Measurements from ENCODE around the gene PPP2R2C. TPM values are rescaled to one million over a fixed set of nuclear protein-coding genes. Genes with fewer than 3 reads are reported as not detected.

PPP2R2C gene
- total RNA-seq, 5 donors from 2014 or later (not counting 1 experiment from before 2014, with no cell fraction given): 0.20 TPM; not detected in 4

- Histone ChIP-seq H3K4me1 (ENCODE audit: control insufficient read depth in 1 of 2, extremely low read depth in 1 of 2, insufficient read depth in 2 of 2, low read length in 2 of 2) (peaks cover 0 to 15% of the 10 kb centered on the region in 2 experiments), H3K27me3 (replicated peaks in 1 of 2; ENCODE audit: control insufficient read depth in 2 of 2, extremely low read depth in 1 of 2, insufficient read depth in 2 of 2, low read length in 1 of 2) (peaks cover 0 to 6% of the 10 kb centered on the region in 2 experiments), H3K36me3 (ENCODE audit: control insufficient read depth in 2 of 2, extremely low read depth in 1 of 2, insufficient read depth in 1 of 2, low read length in 1 of 2) (no peaks in the 10 kb centered on the region), H3K4me3 (ENCODE audit: control insufficient read depth in 1 of 2, extremely low read depth in 1 of 2, low read length in 1 of 2) (no peak overlapping the region), H3K9me3 (no peaks in the 10 kb centered on the region), H3K27ac (ENCODE audit: low read length) (no peak overlapping the region)
- ChIA-PET CTCF (no interaction called here), POLR2A (no interaction called here)
- no peaks in the 10 kb centered on the region for H3K36me3 Mint-ChIP-seq
- no peak for ATAC-seq (replicated peaks in 1 of 4)
- H3K4me3 Mint-ChIP-seq: no peak overlapping the region
- H3K9me3 Mint-ChIP-seq: no peaks in the 10 kb centered on the region
- WGBS (ENCODE audit: insufficient coverage): 80% methylated on average over 6 of the region's 16 CpGs
- no peak for DNase-seq
- no peak overlapping the region for H3K27ac Mint-ChIP-seq
- no peaks in the 10 kb centered on the region for H3K27me3 Mint-ChIP-seq
- peaks cover 6 to 14% (median 12%) of the 10 kb centered on the region in 3 donors for H3K4me1 Mint-ChIP-seq
Measured at GRCh38 chr4:6280365-6280996, 191.9 kb downstream of the PPP2R2C start.

GRCh38 chr4:6279582-6280289, 192.7 kb downstream of the PPP2R2C start:
- ChIA-PET CTCF (interaction anchor here (0.8 to 1.0 kb wide), 2 partner anchors 10 to 28 kb away, joined by 3 read pairs; partner anchors contain the start of gene WFS1 (in 1 of the 2)), POLR2A (no interaction called here)
- H3K4me1 Mint-ChIP-seq: peaks cover 6 to 14% (median 12%) of the 10 kb centered on the region in 3 donors
- DNase-seq: no peak
- no peak overlapping the region for H3K27ac ChIP-seq (ENCODE audit: low read length)
- no peaks in the 10 kb centered on the region for H3K9me3 ChIP-seq
- H3K4me3 ChIP-seq (ENCODE audit: control insufficient read depth in 1 of 2, extremely low read depth in 1 of 2, low read length in 1 of 2): no peak overlapping the region
- no peaks in the 10 kb centered on the region for H3K36me3 ChIP-seq (ENCODE audit: control insufficient read depth in 2 of 2, extremely low read depth in 1 of 2, insufficient read depth in 1 of 2, low read length in 1 of 2)
- H3K9me3 Mint-ChIP-seq: no peaks in the 10 kb centered on the region
- no peak overlapping the region for H3K4me3 Mint-ChIP-seq
- 89% methylated on average over 14 of the region's 14 CpGs for WGBS (ENCODE audit: insufficient coverage)
- H3K27me3 Mint-ChIP-seq: no peaks in the 10 kb centered on the region
- H3K36me3 Mint-ChIP-seq: no peaks in the 10 kb centered on the region
- no peak overlapping the region for H3K27ac Mint-ChIP-seq
- H3K4me1 ChIP-seq (ENCODE audit: control insufficient read depth in 1 of 2, extremely low read depth in 1 of 2, insufficient read depth in 2 of 2, low read length in 2 of 2): peaks cover 0 to 15% of the 10 kb centered on the region in 2 experiments
- ATAC-seq (replicated peaks in 1 of 4): no peak
- H3K27me3 ChIP-seq (replicated peaks in 1 of 2; ENCODE audit: control insufficient read depth in 2 of 2, extremely low read depth in 1 of 2, insufficient read depth in 2 of 2, low read length in 1 of 2): peaks cover 0 to 8% of the 10 kb centered on the region in 2 experiments

- CTCF ChIA-PET: interaction anchor here (0.7 to 1.0 kb wide), 3 partner anchors 9 to 49 kb away, joined by 3 read pairs; partner anchors contain the start of gene WFS1 (in 1 of the 2)
- Histone ChIP-seq H3K27ac (ENCODE audit: low read length) (no peak overlapping the region), H3K9me3 (no peaks in the 10 kb centered on the region), H3K4me1 (ENCODE audit: control insufficient read depth in 1 of 2, extremely low read depth in 1 of 2, insufficient read depth in 2 of 2, low read length in 2 of 2) (peaks cover 0 to 15% of the 10 kb centered on the region in 2 experiments), H3K4me3 (ENCODE audit: control insufficient read depth in 1 of 2, extremely low read depth in 1 of 2, low read length in 1 of 2) (no peak overlapping the region), H3K27me3 (replicated peaks in 1 of 2; ENCODE audit: control insufficient read depth in 2 of 2, extremely low read depth in 1 of 2, insufficient read depth in 2 of 2, low read length in 1 of 2) (peaks cover 0 to 8% of the 10 kb centered on the region in 2 experiments), H3K36me3 (ENCODE audit: control insufficient read depth in 2 of 2, extremely low read depth in 1 of 2, insufficient read depth in 1 of 2, low read length in 1 of 2) (no peaks in the 10 kb centered on the region)
- WGBS (ENCODE audit: insufficient coverage): 19% methylated on average over 5 of the region's 10 CpGs
- H3K27me3 Mint-ChIP-seq: no peaks in the 10 kb centered on the region
- H3K4me3 Mint-ChIP-seq: peak overlapping the region in 1 of 3 donors; percentile 34
- H3K27ac Mint-ChIP-seq: peak overlapping the region; percentile 22 to 23
- ATAC-seq (replicated peaks in 1 of 4) (peak; percentile 10 to 56 (median 36)), DNase-seq (no peak)
- POLR2A ChIA-PET: no interaction called here
- H3K9me3 Mint-ChIP-seq: no peaks in the 10 kb centered on the region
- H3K4me1 Mint-ChIP-seq: peaks cover 6 to 14% (median 12%) of the 10 kb centered on the region in 3 donors
- H3K36me3 Mint-ChIP-seq: no peaks in the 10 kb centered on the region
Measured at GRCh38 chr4:6278801-6279197, 193.6 kb downstream of the PPP2R2C start.

- H3K27me3 ChIP-seq (replicated peaks in 1 of 2; ENCODE audit: control insufficient read depth in 2 of 2, extremely low read depth in 1 of 2, insufficient read depth in 2 of 2, low read length in 1 of 2): peaks cover 0 to 8% of the 10 kb centered on the region in 2 experiments
- Mint-ChIP-seq H3K27me3 (no peaks in the 10 kb centered on the region), H3K27ac (peak overlapping the region; percentile 22 to 23), H3K4me1 (peaks cover 6 to 14% (median 12%) of the 10 kb centered on the region in 3 donors), H3K4me3 (peak overlapping the region in 1 of 3 donors; percentile 34), H3K36me3 (no peaks in the 10 kb centered on the region), H3K9me3 (no peaks in the 10 kb centered on the region)
- DNase-seq: no peak
- H3K9me3 ChIP-seq: no peaks in the 10 kb centered on the region
- ChIA-PET CTCF (interaction anchor here in 1 of 2 donors (1.0 kb wide), 1 partner anchor 26 kb away, joined by 3 read pairs; no protein-coding TSS in a partner anchor), POLR2A (no interaction called here)
- H3K4me1 ChIP-seq (ENCODE audit: control insufficient read depth in 1 of 2, extremely low read depth in 1 of 2, insufficient read depth in 2 of 2, low read length in 2 of 2): peaks cover 0 to 15% of the 10 kb centered on the region in 2 experiments
- H3K27ac ChIP-seq (ENCODE audit: low read length): no peak overlapping the region
- WGBS (ENCODE audit: insufficient coverage): 62% methylated on average over 15 of the region's 21 CpGs
- no peak for ATAC-seq (replicated peaks in 1 of 4)
- no peaks in the 10 kb centered on the region for H3K36me3 ChIP-seq (ENCODE audit: control insufficient read depth in 2 of 2, extremely low read depth in 1 of 2, insufficient read depth in 1 of 2, low read length in 1 of 2)
- no peak overlapping the region for H3K4me3 ChIP-seq (ENCODE audit: control insufficient read depth in 1 of 2, extremely low read depth in 1 of 2, low read length in 1 of 2)
Measured at GRCh38 chr4:6277935-6278800, 194.2 kb downstream of the PPP2R2C start.

- no peaks in the 10 kb centered on the region for H3K9me3 ChIP-seq
- no peak overlapping the region for H3K27ac ChIP-seq (ENCODE audit: low read length)
- DNase-seq (no peak), ATAC-seq (replicated peaks in 1 of 4) (no peak)
- peaks cover 0 to 15% of the 10 kb centered on the region in 2 experiments for H3K4me1 ChIP-seq (ENCODE audit: control insufficient read depth in 1 of 2, extremely low read depth in 1 of 2, insufficient read depth in 2 of 2, low read length in 2 of 2)
- H3K27me3 ChIP-seq (replicated peaks in 1 of 2; ENCODE audit: control insufficient read depth in 2 of 2, extremely low read depth in 1 of 2, insufficient read depth in 2 of 2, low read length in 1 of 2): peaks cover 0 to 8% of the 10 kb centered on the region in 2 experiments
- H3K4me1 Mint-ChIP-seq: peaks cover 6 to 14% (median 12%) of the 10 kb centered on the region in 3 donors
- no peaks in the 10 kb centered on the region for H3K36me3 ChIP-seq (ENCODE audit: control insufficient read depth in 2 of 2, extremely low read depth in 1 of 2, insufficient read depth in 1 of 2, low read length in 1 of 2)
- H3K27ac Mint-ChIP-seq: no peak overlapping the region
- H3K4me3 ChIP-seq (ENCODE audit: control insufficient read depth in 1 of 2, extremely low read depth in 1 of 2, low read length in 1 of 2): no peak overlapping the region
- no peaks in the 10 kb centered on the region for H3K36me3 Mint-ChIP-seq
- no peaks in the 10 kb centered on the region for H3K27me3 Mint-ChIP-seq
- H3K4me3 Mint-ChIP-seq: no peak overlapping the region
- no peaks in the 10 kb centered on the region for H3K9me3 Mint-ChIP-seq
- CTCF ChIA-PET: no interaction called here
- WGBS (ENCODE audit: insufficient coverage): 95% methylated on average over 22 of the region's 24 CpGs
- POLR2A ChIA-PET: no interaction called here
Measured at GRCh38 chr4:6277139-6277802, 195.1 kb downstream of the PPP2R2C start.
